GM19099 (cell line): Measurements from ENCODE around the gene APEX1.
A peak's percentile ranks its signal among the peaks of the same experiment; 100 is the strongest.

Source experiments
- POLR2A ChIP-seq: IDR thresholded peaks from 3 replicates; pipeline ENCODE4 v1.6.1; 2011; ENCODE audit warnings: low read depth; ENCODE audit not compliant: insufficient read length; ENCODE audit errors: extremely low read depth

The APEX1 gene

DNA sequence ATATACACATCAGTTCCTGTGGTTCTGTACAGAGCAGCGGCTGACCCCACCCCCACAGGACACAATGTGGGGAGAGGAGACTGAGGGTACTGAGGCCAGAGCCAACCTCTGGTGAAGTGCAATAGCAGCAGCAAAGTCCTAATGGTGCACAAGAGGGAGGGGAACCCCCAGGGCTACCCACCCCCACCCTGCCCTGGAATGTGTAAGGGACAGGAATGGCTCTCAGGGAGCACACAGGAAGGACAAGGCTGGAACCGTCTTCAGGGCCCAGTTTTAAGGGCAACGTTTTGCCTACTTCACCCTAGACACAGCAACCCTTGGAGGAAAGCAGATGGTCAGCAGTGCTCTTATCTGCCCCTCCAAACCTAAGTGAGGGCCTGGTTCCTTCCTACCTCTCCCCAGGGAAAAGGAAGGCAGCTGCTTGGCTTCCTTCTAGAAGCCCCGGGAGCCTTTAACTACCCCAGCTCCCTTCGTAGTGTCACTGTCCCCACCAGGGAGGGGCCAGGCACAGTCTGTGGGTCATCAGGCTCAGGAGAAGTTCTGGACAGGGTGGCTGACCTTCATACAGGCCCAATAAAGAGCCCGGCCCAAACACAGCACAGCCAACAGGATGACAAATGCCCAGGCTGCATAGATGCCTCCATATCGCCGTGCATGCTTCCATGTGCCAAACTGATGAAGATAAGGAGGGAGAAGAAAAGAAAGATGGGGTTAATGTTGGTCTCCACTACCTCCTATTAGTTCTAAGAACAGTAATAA lies 3.2 kb downstream of the APEX1 start:
- peak; percentile 12 for TF ChIP-seq POLR2A

DNA sequence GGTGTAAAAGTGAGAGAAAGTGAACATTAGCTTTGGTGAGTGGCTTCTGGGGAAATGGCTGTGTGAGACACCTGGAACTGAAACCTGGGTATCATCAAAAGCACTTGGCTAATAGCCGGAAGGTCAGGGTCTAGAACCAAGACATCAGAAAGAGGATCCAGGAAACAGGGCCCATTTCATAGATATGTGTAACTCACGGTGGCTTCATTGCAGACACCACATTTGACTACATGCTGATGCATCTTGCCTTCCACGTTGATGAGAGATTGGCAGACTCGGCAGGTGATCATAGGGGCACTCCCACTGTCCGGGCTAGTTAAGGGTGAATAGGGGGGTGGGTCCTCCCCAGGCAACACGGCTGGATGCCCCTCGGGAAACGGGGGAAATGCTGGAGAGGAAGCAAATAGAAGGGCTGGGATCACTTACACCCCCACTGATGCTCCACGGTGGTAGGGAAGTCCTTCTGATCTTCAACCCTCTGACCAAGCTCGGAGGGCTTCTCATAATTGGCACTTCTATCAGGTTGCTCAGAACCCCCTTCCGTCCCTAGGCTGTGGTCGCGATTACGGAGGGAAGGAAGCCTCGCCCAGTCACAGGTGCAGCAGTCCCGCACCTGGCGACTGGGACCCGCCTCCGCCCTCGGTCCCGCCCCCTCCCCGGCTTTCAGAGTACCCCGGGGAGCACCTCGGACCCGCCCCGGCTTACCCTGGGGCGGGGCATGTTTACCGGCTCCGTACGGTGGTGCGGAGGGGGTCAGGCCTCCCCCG lies 5.6 kb downstream of the APEX1 start:
- TF ChIP-seq POLR2A, result no peak

DNA sequence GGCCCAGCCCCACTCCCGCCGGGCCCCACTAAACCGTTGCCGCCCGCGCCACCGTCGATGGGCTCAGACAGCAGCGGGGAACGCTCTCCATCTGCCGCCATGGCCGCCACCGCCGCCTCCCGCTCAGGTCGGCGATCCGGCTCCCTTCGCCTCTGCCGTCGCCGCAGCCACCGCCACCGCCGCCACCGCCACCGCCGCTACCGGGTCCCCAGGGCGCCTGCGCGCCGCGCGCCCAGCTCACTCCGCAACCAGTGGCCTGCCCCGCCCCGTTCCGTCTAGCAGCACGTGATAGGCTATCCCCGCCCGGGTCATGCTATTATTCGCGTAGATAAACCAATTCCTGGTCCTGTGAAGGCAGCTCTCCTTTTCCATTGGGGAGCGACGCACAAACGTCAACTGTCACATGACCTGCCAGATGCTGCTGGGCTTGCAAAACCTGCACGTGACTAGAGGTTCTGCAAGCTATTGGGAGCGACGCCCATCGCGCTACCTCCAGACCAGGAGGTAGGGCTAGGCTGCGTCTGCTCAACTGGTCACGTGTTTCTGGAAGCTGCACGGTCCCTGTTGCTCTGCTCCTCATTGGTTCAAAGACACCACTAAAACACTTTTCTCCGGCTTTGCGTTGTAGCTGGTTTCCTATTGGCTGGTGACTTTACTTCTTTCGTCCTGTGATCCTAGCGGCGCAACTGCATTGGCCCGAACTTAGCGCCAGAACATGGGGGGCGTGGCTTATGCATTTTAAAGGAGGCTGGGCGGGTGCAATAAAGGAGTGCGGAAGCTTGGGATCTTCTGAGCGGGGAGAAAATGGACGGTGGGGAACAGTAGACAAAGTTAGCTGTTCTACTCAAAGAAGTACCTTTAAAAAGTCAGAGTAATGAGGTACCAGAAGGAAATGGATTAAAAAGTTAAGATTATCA lies 6.5 kb downstream of the APEX1 start, which contains the start of gene PIP4P1:
Gene PIP4P1 (minus strand): TSS at position 210 of the 917 bp plus-strand sequence. CDS start 109 bp downstream, at position 101.
- peak; percentile 74 for TF ChIP-seq POLR2A

DNA sequence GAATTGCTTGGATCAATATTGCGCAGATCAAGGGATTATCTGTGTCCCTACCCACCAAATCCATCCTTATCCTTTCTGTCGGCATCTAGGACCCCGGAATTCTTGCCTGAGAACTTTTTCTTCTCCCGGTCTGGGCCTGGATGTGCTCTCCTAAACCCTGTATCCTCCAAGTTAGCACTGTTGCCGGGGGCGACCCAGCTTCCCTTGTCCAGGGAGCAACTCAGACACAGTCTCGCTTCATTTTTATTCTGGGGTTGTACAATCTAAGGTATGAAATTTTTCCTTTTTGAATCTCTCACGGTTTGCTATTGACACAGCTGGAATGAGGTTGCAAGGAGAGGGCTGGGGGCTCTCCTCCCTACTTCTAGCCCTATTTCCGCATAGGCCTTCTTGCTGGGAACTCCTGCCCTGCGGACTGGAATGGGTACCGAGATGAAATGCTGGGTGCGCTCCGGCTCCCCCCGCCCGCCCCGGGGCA lies 13.8 kb downstream of the APEX1 start:
- no peak for TF ChIP-seq POLR2A

DNA sequence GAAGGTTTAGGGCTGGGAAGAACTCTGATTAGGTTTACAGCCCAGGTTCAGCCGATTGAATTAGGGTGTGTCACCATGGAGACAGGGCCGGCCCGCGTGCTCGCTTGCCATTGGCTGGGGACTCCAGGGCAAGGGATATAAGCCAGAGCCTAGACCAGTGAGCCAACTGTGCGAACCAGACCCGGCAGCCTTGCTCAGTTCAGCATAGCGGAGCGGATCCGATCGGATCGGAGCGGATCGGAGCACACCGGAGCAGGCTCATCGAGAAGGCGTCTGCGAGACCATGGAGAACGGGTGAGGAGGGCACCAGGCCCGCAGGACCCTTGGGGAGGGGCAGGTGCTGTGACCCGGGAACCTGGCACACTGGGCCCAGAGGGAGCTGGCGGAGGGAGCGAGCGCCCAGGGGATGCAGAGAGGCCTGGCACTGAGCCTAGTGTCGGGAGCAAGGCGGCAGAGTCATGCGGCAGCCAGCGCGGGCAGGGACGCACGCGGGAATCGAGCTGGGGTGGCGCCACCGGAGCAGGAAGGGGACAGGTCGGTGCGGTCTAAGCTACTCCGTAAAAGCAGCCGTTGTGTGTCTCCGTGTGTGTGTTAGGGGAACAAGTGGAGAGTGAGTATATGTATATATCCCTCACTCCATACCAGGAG lies 14.3 kb downstream of the APEX1 start, which contains the start of gene PNP:
Gene PNP (plus strand): TSS at position 165 of the 648 bp plus-strand sequence. CDS start 119 bp downstream, at position 284.
- peak; percentile 99 for TF ChIP-seq POLR2A

DNA sequence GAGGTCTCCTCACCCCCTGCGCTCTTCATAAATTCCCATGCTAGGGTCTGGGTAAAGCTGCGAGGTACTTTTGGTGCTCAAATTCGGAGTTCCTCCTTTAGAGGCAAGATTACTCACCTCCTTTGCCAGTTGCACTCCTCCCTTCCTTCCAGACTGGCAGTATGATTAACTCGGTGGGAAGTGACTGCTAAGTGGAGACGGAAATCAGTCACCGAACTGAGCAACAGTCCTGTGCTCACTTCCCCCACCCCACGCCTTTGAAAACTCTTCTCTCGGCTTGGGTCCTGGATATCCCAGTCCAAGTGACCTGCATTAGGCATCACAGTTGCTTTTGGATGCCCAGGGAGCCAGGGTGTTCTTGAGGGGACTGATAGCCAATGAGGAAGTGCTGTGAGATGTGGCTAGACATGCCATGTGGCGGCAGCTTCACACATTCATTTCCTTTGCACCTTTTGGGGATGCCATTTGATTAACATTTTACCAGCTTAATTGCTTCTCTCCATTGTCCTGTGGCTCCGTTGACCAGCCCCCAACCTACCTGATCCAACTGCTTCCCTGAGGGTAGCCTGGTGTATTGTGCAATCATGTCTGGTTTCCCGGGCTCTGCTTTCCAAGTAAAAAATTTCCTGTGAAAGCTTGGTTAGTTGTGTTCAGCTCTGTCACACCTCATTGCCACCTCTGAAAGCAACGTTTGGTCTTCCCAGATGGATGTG lies 15.0 kb downstream of the APEX1 start:
- peak; percentile 18 for TF ChIP-seq POLR2A

DNA sequence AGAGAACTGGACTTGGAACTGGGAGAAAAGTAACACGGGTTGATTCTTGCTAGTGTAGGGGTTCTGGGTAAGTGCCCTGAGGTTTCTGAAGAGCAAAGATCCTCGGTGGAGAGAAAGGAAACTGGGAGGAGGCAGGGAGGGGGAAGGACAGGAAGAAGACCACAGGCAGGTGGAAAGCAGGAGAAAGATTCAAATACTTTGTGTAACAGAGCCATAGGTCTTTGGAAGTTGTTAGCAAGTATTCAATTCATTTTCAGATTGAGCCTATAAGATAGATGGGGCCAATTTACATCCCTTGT lies 15.5 kb downstream of the APEX1 start:
- TF ChIP-seq POLR2A, result no peak

DNA sequence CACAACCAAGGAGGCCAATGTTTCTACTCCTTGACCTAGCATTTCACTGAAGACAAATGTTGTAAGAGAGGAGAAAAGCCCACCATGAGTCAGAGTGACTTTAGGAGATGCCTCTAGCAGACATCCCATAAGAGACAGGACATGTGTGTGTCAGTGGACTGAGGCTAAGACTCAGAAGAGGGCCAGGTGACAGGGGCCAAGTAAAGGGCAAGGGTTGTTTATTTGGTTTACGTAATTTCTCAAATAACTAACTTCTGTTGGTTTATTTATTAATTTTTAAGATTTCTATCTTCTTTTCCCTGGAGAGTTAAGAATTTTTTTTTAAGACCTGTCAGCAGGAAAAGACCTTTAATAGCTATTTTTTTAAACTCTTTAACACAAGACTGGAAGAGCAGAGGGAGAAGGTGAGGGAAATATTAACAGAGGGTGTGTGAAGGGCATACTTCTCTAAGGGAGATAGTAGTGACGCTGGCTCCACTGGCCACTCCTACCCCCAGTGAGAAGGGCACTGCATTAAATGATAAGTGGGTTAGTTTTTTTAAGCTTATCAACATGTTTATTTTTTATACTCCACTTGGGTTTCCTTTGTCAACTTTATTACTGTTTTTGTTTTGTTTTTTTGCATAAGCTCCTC lies 17.6 kb downstream of the APEX1 start:
- TF ChIP-seq POLR2A, result no peak

DNA sequence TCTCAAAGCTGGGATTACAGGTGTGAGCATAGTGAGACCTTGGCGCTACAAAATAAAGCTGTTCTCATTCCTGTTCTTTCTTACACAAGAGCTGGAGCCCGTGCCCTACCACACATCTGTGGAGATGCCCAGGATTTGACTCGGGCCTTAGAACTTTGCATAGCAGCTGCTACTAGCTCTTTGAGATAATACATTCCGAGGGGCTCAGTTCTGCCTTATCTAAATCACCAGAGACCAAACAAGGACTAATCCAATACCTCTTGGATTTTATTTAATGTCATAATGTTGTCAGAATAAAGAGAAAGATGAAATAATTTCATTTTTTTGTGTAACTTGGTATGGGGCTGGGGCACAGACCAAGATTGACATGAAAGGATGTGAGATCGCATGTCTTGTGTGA lies 21.8 kb downstream of the APEX1 start:
- TF ChIP-seq POLR2A, result no peak

DNA sequence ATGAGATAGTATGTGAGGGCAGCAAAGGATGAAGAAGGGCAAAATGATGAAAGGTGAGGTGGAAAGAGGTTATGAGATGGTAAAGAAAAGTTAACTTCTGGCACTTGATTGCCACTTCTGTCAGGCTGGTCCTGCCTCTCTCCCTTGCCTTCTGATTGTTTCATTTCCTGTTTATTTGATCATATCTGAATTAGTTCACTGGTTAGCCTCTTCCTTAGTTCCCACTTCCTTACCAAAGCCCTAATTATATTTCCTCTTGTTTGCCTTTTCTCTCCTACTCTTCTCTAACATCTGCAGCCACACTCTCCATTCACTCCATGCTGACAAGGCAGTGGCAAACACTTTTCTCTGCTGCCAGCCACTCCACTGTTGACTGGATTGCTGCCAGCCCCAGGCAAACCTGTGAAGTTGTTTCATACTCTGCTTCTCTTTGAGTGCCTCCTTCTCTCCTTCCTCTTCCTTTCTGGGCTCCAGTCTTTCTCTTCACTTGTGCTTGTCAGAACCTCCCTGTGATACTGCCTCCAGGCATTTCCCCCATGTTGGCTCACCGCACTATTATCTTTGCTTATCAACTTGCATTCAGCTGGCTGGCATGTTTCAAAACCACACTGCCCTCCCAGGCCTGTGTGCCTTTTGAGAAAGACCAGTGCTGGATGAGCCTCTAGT lies 22.3 kb downstream of the APEX1 start:
- no peak for TF ChIP-seq POLR2A

DNA sequence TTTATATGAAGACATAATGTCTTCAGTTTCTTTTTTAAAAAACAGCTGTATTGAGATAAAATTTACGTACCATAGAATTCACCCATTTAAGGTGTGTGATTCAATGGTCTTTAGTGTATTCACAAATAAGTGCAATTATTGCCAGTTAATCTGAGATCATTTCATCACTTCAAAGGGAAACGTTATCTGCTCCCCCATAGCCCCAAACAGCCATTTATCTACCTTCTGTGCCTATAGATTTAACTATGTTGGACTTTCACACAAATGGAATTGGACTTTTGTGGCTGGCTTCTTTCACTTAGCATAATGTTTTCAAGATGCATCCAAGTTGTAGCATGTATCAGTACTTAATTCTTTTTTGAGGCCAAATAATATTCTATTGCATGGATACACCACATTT lies 23.9 kb downstream of the APEX1 start:
- no peak for TF ChIP-seq POLR2A

DNA sequence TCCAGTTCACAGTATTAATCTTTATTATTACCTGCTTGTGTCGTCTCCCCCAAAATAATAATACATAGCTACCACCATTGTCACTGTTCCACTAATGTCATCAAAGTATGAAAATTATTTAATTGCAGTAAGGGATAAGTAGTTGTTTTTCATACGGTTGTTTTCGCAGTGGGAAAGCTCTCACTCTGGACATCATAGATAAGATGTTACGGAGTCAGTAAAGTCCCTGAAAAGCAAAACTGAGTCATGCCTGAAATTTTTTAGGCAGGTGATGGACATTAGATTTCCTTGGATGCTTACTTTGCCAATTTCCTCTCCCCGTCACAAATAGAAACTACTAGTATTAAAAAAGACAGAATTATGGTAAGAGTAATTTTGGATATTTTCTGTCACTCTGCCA lies 27.4 kb downstream of the APEX1 start:
- TF ChIP-seq POLR2A, result no peak

DNA sequence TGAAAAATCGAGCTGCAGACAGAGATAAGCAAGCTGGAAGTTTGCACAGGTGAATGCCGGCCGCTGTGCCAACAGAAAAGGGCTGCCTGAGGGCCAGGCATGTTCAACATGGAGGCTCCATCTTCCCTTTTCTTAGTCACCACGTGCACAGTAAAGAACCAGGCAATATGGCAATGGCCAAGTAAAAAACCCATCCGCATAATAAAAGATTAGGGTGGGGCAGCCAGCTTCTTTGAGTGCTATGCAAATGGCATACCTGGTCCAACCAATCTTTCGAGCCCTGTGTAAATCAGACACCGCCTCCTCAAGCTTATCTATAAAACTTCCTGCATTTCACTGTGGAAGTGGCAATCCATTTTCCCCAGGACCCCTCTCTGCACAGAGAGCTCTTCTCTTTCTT lies 30.9 kb downstream of the APEX1 start:
- TF ChIP-seq POLR2A, result no peak
